ENCODE results near the gene SSTR5.

The SSTR5 gene

DNA sequence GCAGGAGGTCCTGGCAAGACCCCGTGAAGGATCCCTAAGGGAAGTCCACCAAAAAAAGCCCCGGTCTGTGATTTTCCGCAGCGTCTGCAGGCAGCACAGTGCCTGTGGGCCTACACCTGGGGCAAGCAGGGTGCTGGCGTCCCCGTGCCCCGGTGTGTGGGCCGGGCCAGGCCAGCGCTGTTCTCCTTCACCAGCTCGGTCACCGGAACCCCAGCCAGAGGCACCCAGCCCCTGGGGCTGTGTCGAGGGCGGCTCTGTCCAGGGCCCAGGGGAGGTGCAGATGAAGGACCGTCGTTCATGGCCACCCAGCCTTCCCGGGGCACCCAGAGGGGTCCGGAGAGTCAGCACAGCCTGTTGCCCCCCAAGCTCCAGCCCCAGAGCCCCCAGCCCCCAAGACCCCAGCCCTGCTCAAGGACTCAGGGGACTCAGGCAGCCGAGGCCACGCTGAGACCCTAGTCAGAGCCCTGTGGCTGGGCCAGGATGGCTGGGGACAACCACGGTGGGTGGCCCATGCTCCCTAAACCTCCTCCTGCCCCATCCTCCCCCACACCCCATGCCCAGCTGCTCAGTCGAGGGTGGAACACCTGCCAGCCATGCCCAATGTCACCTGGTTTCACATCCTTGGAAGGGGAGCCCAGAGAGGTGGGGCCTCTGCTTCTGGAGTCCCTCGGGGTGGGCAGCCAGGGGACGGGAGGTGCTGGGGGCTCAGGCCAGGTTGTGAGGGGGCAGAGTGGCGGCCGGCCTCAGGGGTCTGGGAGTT is 29.2 kb downstream of the SSTR5 start:
- Histone ChIP-seq H3K4me3 (ENCODE audit: insufficient read depth in 1 of 2, low read depth in 1 of 2, low read length in 2 of 2) (no peak overlapping the region), H3K23ac (ENCODE audit: low read length in 2 of 2) (no peak overlapping the region)

GRCh38 chr16:1102333-1102700 is 29.8 kb downstream of the SSTR5 start:
- H4K8ac ChIP-seq (ENCODE audit: low read length): no peak overlapping the region
- H2AFZ ChIP-seq (ENCODE audit: low read depth, low read length): no peak overlapping the region
- peaks cover 19 to 70% of the 10 kb centered on the region in 2 experiments for H3K27me3 ChIP-seq (ENCODE audit: control insufficient read depth in 1 of 2, insufficient read depth in 1 of 2, low read length in 2 of 2)
- no peak overlapping the region for H3K18ac ChIP-seq (ENCODE audit: low read depth in 1 of 2, low read length in 2 of 2)
- no peak overlapping the region for H3K14ac ChIP-seq (ENCODE audit: low read length in 2 of 2)
- H2BK15ac ChIP-seq (ENCODE audit: low read depth, poor library complexity, severe bottlenecking): no peak overlapping the region
- H3K27ac ChIP-seq (ENCODE audit: low read length, poor library complexity, severe bottlenecking): no peak overlapping the region
- no peak overlapping the region for H3K4me3 ChIP-seq (ENCODE audit: insufficient read depth in 1 of 2, low read depth in 1 of 2, low read length in 2 of 2)
- H3K4me1 ChIP-seq (ENCODE audit: control insufficient read depth, insufficient read depth, low read depth, low read length): peaks cover 14% of the 10 kb centered on the region
- H3K9ac ChIP-seq (ENCODE audit: low read length): no peak overlapping the region
- no peak overlapping the region for H2BK5ac ChIP-seq (ENCODE audit: low read depth, low read length, poor library complexity, severe bottlenecking)
- no peak overlapping the region for H3K4ac ChIP-seq (ENCODE audit: low read depth in 1 of 2, low read length in 2 of 2)
- H3K9me3 ChIP-seq (ENCODE audit: control insufficient read depth, low read length): no peaks in the 10 kb centered on the region
- no peak overlapping the region for H4K91ac ChIP-seq (ENCODE audit: low read length)
- no peaks in the 10 kb centered on the region for H3K79me1 ChIP-seq (replicated peaks; ENCODE audit: low read length, poor library complexity, severe bottlenecking)
- H2BK120ac ChIP-seq (ENCODE audit: low read depth, low read length): no peak overlapping the region
- no peak overlapping the region for H2BK12ac ChIP-seq (ENCODE audit: low read length in 2 of 2)
- H2AK5ac ChIP-seq (ENCODE audit: low read length, severe bottlenecking): no peak overlapping the region
- no peaks in the 10 kb centered on the region for H3K36me3 ChIP-seq (ENCODE audit: control insufficient read depth in 1 of 2, insufficient read depth in 2 of 2, low read depth in 1 of 2, low read length in 2 of 2)
- no peak overlapping the region for H3K23ac ChIP-seq (ENCODE audit: low read length in 2 of 2)
- WGBS: 86% methylated on average over 8 of the region's 26 CpGs
- H3K4me2 ChIP-seq (ENCODE audit: low read length, poor library complexity, severe bottlenecking): no peak overlapping the region
- no peak for DNase-seq

More for the DNA sequence above, 29.2 kb downstream of the SSTR5 start:
- WGBS: 76% methylated on average over 24 of the region's 25 CpGs
- Histone ChIP-seq H2AFZ (ENCODE audit: low read depth, low read length) (no peak overlapping the region), H3K36me3 (ENCODE audit: control insufficient read depth in 1 of 2, insufficient read depth in 2 of 2, low read depth in 1 of 2, low read length in 2 of 2) (no peaks in the 10 kb centered on the region), H2BK5ac (ENCODE audit: low read depth, low read length, poor library complexity, severe bottlenecking) (no peak overlapping the region), H2BK12ac (ENCODE audit: low read length in 2 of 2) (no peak overlapping the region), H2BK15ac (ENCODE audit: low read depth, poor library complexity, severe bottlenecking) (no peak overlapping the region), H3K27me3 (ENCODE audit: control insufficient read depth in 1 of 2, insufficient read depth in 1 of 2, low read length in 2 of 2) (peaks cover 16 to 70% of the 10 kb centered on the region in 2 experiments), H3K14ac (ENCODE audit: low read length in 2 of 2) (no peak overlapping the region), H3K27ac (ENCODE audit: low read length, poor library complexity, severe bottlenecking) (no peak overlapping the region), H3K4me1 (ENCODE audit: control insufficient read depth, insufficient read depth, low read depth, low read length) (peaks cover 14% of the 10 kb centered on the region), H2BK120ac (ENCODE audit: low read depth, low read length) (no peak overlapping the region), H3K9me3 (ENCODE audit: control insufficient read depth, low read length) (no peaks in the 10 kb centered on the region), H3K9ac (ENCODE audit: low read length) (no peak overlapping the region), H4K8ac (ENCODE audit: low read length) (no peak overlapping the region), H3K4ac (ENCODE audit: low read depth in 1 of 2, low read length in 2 of 2) (no peak overlapping the region), H3K4me2 (ENCODE audit: low read length, poor library complexity, severe bottlenecking) (no peak overlapping the region), H3K18ac (ENCODE audit: low read depth in 1 of 2, low read length in 2 of 2) (no peak overlapping the region), H2AK5ac (ENCODE audit: low read length, severe bottlenecking) (no peak overlapping the region), H4K91ac (ENCODE audit: low read length) (no peak overlapping the region), H3K79me1 (replicated peaks; ENCODE audit: low read length, poor library complexity, severe bottlenecking) (no peaks in the 10 kb centered on the region)
- DNase-seq: no peak

DNA sequence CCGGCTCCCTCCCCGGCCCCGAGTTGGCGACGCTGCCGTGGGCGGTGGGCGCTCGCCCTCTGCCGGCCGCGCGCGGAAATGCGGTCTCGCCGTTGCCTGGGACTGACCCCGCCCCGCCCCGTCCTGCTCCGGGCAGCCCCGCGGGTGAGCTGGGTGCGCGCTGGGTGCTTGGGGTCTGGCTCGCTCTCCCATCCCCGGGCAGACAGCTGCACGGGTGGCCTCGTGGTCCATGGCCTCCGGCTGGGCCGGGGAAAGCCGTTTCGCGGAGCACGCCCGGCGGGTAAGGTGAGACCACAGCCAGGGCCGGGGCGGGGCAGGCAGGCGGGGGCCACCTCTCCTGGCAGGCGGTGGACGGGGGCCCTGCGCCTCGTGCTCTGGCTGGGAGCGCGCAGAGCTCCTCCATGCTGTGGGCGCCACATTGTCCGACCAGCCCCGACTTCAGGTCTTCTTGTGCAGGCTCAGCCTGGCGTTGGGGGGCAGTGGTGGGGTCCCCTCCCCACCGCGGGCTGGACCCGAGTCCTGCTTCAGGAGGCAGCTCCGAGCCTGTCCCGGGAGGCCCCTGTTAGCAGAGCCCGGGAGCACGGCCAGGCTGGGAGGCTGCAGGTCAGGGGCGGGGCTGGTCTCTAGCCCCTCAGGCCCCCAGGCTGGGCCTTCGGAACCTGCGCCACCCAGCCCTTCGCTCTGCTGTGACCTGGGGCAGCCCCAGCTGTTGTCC is 30.5 kb downstream of the SSTR5 start:
- peak overlapping the region; percentile 13 for H2BK15ac ChIP-seq (ENCODE audit: low read depth, poor library complexity, severe bottlenecking)
- no peaks in the 10 kb centered on the region for H3K36me3 ChIP-seq (ENCODE audit: control insufficient read depth in 1 of 2, insufficient read depth in 2 of 2, low read depth in 1 of 2, low read length in 2 of 2)
- H2BK5ac ChIP-seq (ENCODE audit: low read depth, low read length, poor library complexity, severe bottlenecking): no peak overlapping the region
- H2BK120ac ChIP-seq (ENCODE audit: low read depth, low read length): no peak overlapping the region
- H3K4me2 ChIP-seq (ENCODE audit: low read length, poor library complexity, severe bottlenecking): peak overlapping the region; percentile 71
- no peak overlapping the region for H3K18ac ChIP-seq (ENCODE audit: low read depth in 1 of 2, low read length in 2 of 2)
- H3K14ac ChIP-seq (ENCODE audit: low read length in 2 of 2): no peak overlapping the region
- peak overlapping the region; percentile 11 for H4K91ac ChIP-seq (ENCODE audit: low read length)
- H3K4me3 ChIP-seq (ENCODE audit: insufficient read depth in 1 of 2, low read depth in 1 of 2, low read length in 2 of 2): peak overlapping the region in 1 of 2 experiments; percentile 26
- no peaks in the 10 kb centered on the region for H3K9me3 ChIP-seq (ENCODE audit: control insufficient read depth, low read length)
- peaks cover 23 to 68% of the 10 kb centered on the region in 2 experiments for H3K27me3 ChIP-seq (ENCODE audit: control insufficient read depth in 1 of 2, insufficient read depth in 1 of 2, low read length in 2 of 2)
- no peak overlapping the region for H3K4ac ChIP-seq (ENCODE audit: low read depth in 1 of 2, low read length in 2 of 2)
- no peak overlapping the region for H4K8ac ChIP-seq (ENCODE audit: low read length)
- H3K4me1 ChIP-seq (ENCODE audit: control insufficient read depth, insufficient read depth, low read depth, low read length): peaks cover 8% of the 10 kb centered on the region
- H3K27ac ChIP-seq (ENCODE audit: low read length, poor library complexity, severe bottlenecking): no peak overlapping the region
- no peak overlapping the region for H3K23ac ChIP-seq (ENCODE audit: low read length in 2 of 2)
- peak; percentile 18 for DNase-seq
- no peaks in the 10 kb centered on the region for H3K79me1 ChIP-seq (replicated peaks; ENCODE audit: low read length, poor library complexity, severe bottlenecking)
- WGBS: 7% methylated on average over 58 of the region's 61 CpGs
- H2AFZ ChIP-seq (ENCODE audit: low read depth, low read length): peak overlapping the region; percentile 46
- no peak overlapping the region for H2BK12ac ChIP-seq (ENCODE audit: low read length in 2 of 2)
- no peak overlapping the region for H2AK5ac ChIP-seq (ENCODE audit: low read length, severe bottlenecking)
- H3K9ac ChIP-seq (ENCODE audit: low read length): no peak overlapping the region

GRCh38 chr16:1103636-1103980 is 31.1 kb downstream of the SSTR5 start:
- WGBS: 45% methylated on average over 11 of the region's 11 CpGs
- Histone ChIP-seq H2AFZ (ENCODE audit: low read depth, low read length) (no peak overlapping the region), H3K9me3 (ENCODE audit: control insufficient read depth, low read length) (no peaks in the 10 kb centered on the region), H3K27ac (ENCODE audit: low read length, poor library complexity, severe bottlenecking) (no peak overlapping the region), H3K9ac (ENCODE audit: low read length) (no peak overlapping the region), H4K91ac (ENCODE audit: low read length) (no peak overlapping the region), H3K4me2 (ENCODE audit: low read length, poor library complexity, severe bottlenecking) (no peak overlapping the region), H2BK120ac (ENCODE audit: low read depth, low read length) (no peak overlapping the region), H2AK5ac (ENCODE audit: low read length, severe bottlenecking) (no peak overlapping the region), H3K36me3 (ENCODE audit: control insufficient read depth in 1 of 2, insufficient read depth in 2 of 2, low read depth in 1 of 2, low read length in 2 of 2) (no peaks in the 10 kb centered on the region), H4K8ac (ENCODE audit: low read length) (no peak overlapping the region), H3K4me3 (ENCODE audit: insufficient read depth in 1 of 2, low read depth in 1 of 2, low read length in 2 of 2) (no peak overlapping the region), H3K27me3 (ENCODE audit: control insufficient read depth in 1 of 2, insufficient read depth in 1 of 2, low read length in 2 of 2) (peaks cover 26 to 68% of the 10 kb centered on the region in 2 experiments), H2BK12ac (ENCODE audit: low read length in 2 of 2) (no peak overlapping the region), H3K18ac (ENCODE audit: low read depth in 1 of 2, low read length in 2 of 2) (no peak overlapping the region), H3K14ac (ENCODE audit: low read length in 2 of 2) (no peak overlapping the region), H3K4ac (ENCODE audit: low read depth in 1 of 2, low read length in 2 of 2) (no peak overlapping the region), H2BK5ac (ENCODE audit: low read depth, low read length, poor library complexity, severe bottlenecking) (no peak overlapping the region), H3K4me1 (ENCODE audit: control insufficient read depth, insufficient read depth, low read depth, low read length) (peaks cover 8% of the 10 kb centered on the region), H3K79me1 (replicated peaks; ENCODE audit: low read length, poor library complexity, severe bottlenecking) (no peaks in the 10 kb centered on the region), H2BK15ac (ENCODE audit: low read depth, poor library complexity, severe bottlenecking) (peak overlapping the region; percentile 13), H3K23ac (ENCODE audit: low read length in 2 of 2) (no peak overlapping the region)
- no peak for DNase-seq
